IPS-15b (cell line): ENCODE data around the gene ZFP30.
A peak's percentile ranks its signal among the peaks of the same experiment; 100 is the strongest.
"Not testable (repeated sequence)": the region's sequence is repeated elsewhere in the genome, so short reads cannot be mapped to it uniquely, and the experiment has no call there.

ENCODE experiments used
- H3K27me3 ChIP-seq: one replicate; pipeline ENCODE4 v1.6.1; 2013; ENCODE audit warnings: low read length; ENCODE audit not compliant: control insufficient read depth, insufficient read depth
- H3K36me3 ChIP-seq: one replicate; pipeline ENCODE4 v1.6.1; 2013; ENCODE audit warnings: low read length; ENCODE audit not compliant: control insufficient read depth, insufficient read depth
- H3K4me1 ChIP-seq: one replicate; pipeline ENCODE4 v1.6.1; 2013; ENCODE audit warnings: mild to moderate bottlenecking, low read length; ENCODE audit not compliant: control insufficient read depth, insufficient read depth
- H3K4me3 ChIP-seq: one replicate; pipeline ENCODE4 v1.5.1; 2013; ENCODE audit warnings: low read depth, low read length
- H3K9ac ChIP-seq: one replicate; pipeline ENCODE4 v1.6.1; 2013; ENCODE audit warnings: low read depth, mild to moderate bottlenecking, low read length
- H3K9me3 ChIP-seq: one replicate; pipeline ENCODE4 v1.6.1; 2013; ENCODE audit warnings: mild to moderate bottlenecking, low read length; ENCODE audit not compliant: control insufficient read depth, insufficient read depth

ZFP30 gene

GRCh38 chr19:37655301-37655688, at the start of gene ZFP30:
TSS of gene ZFP30 (minus strand) at chr19:37655465. CDS start at chr19:37647822, 7,643 bp downstream.
- Histone ChIP-seq H3K36me3 (peaks cover 2% of the 10 kb centered on the region), H3K4me1 (peaks cover 4% of the 10 kb centered on the region), H3K9me3 (no peaks in the 10 kb centered on the region)

GRCh38 chr19:37699057-37699456, 43.8 kb upstream of the ZFP30 start:
- H3K4me1 ChIP-seq, result peaks cover 3% of the 10 kb centered on the region
- H3K27me3 ChIP-seq, result peaks cover 6% of the 10 kb centered on the region
- peaks cover 12% of the 10 kb centered on the region for H3K36me3 ChIP-seq
- no peak overlapping the region for H3K4me3 ChIP-seq
- no peak overlapping the region for H3K9ac ChIP-seq
- no peaks in the 10 kb centered on the region for H3K9me3 ChIP-seq

More at GRCh38 chr19:37655301-37655688, at the start of gene ZFP30:
- H3K4me3 ChIP-seq, result peak within 1 kb of the TSS; percentile 94
- H3K27me3 ChIP-seq, result peaks cover 13% of the 10 kb centered on the region
- peak within 1 kb of the TSS; percentile 81 for H3K9ac ChIP-seq

DNA sequence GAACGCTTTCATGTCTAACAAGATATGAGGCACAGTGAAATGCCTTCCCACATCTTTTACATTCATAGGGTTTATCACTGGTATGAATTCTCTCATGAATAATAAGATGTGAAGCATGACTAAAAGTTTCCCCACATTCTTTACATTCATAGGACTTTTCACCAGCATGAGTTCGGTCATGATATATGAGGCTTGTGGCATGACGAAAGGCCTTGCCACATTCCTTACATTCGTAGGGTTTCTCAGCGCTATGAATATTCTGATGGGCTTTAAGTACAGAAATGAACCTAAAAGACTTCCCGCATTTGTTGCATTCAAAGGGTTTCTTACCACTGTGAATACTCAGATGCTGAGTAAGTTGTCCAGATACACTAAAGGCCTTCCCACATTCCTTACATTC, 43.0 kb upstream of the ZFP30 start:
- no peak overlapping the region for H3K4me3 ChIP-seq
- peaks cover 12% of the 10 kb centered on the region for H3K36me3 ChIP-seq
- no peaks in the 10 kb centered on the region for H3K9me3 ChIP-seq
- H3K9ac ChIP-seq, result no peak overlapping the region
- H3K4me1 ChIP-seq, result peaks cover 3% of the 10 kb centered on the region
- H3K27me3 ChIP-seq, result peaks cover 13% of the 10 kb centered on the region

GRCh38 chr19:37695144-37695899, 40.1 kb upstream of the ZFP30 start:
- H3K9ac ChIP-seq, result no peak overlapping the region
- H3K27me3 ChIP-seq, result peaks cover 27% of the 10 kb centered on the region
- peaks cover 12% of the 10 kb centered on the region for H3K36me3 ChIP-seq
- peaks cover 3% of the 10 kb centered on the region for H3K4me1 ChIP-seq
- no peak overlapping the region for H3K4me3 ChIP-seq
- H3K9me3 ChIP-seq, result no peaks in the 10 kb centered on the region

DNA sequence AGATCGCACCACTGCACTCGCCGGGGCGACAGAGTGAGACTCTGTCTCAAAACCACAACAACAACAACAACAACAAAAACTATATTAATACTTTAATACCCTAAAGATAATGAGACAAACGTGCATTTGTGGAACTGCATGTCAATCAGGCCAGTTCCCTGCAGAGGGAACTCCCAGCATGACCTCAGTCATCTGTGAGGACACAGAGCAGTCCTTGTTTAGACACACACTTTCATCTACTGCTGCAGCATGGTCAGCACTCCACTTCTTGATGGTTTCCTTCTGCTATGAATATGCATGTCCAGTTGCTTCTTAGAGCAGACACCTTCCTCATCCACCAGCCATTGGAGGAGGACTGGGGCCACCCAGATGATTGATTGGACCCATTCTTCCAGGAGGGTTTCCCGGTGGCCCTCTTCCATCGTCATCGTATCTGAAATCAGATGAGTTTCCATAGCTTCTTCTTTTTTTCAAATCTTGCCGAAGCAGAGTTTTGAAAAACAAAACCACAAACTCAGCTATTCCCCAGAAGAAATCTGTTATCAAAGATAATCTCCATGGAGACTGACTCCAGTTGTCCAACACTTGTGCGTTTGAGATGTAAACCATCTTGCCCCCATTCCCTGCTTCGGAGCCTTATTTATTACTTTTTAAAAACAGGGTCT, 37.8 kb upstream of the ZFP30 start:
- Histone ChIP-seq H3K9me3 (no peaks in the 10 kb centered on the region), H3K9ac (no peak overlapping the region)

DNA sequence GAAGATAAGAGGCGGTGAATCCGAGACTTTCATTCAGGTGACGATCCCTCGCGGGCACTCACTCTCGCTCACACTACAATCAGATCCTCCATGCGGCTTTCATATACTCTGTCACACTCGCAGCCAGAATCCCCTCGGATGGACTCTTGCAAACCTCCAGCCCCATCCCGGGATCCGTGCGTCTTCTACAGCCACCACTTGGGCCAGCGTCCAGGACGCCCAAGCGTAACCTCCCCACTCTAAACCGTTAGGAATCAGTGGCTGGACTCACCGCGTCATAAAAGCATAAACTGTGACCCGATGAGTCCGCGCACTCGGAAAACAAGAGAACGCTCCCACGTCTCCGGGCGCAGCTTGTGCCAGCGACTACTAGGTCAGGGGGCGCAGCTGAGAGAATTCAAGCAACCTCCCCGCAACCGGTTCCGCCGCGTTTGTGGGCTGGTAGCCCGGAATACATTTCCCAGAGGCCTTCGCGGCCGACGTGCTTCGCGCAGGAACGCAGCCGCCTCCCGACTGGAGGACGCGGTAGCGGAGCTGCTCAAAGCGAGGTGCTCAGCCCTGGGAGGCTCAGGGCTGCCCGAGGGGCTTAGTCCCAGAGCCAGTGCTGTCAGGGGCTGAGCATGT, 36.7 kb upstream of the ZFP30 start:
- no peaks in the 10 kb centered on the region for H3K9me3 ChIP-seq
- peaks cover 3% of the 10 kb centered on the region for H3K4me1 ChIP-seq
- peaks cover 27% of the 10 kb centered on the region for H3K27me3 ChIP-seq
- H3K9ac ChIP-seq, result peak overlapping the region; percentile 81
- H3K36me3 ChIP-seq, result peaks cover 4% of the 10 kb centered on the region
- peak overlapping the region; percentile 94 for H3K4me3 ChIP-seq

More for the DNA sequence above, 37.8 kb upstream of the ZFP30 start:
- Histone ChIP-seq H3K27me3 (peaks cover 27% of the 10 kb centered on the region), H3K4me3 (no peak overlapping the region), H3K36me3 (peaks cover 5% of the 10 kb centered on the region), H3K4me1 (peaks cover 3% of the 10 kb centered on the region)

DNA sequence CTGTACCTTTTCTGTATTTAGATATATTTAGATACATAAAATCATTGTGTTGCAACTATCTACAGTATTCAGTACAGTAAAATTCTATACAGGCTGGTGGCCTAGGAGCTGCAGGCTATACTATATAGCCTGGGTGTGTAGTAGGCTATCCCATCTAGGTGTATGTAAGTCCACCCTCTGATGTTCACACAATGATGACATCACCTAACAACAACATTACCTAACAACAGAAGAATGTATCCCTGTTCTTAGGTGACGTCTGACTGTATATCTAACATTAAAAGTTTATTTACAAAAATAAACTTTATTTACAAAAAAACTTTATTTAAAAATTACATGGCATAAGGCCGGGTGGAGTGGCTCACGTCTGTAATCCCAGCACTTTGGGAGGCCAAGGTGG, 28.3 kb upstream of the ZFP30 start:
- Histone ChIP-seq H3K9ac (no peak overlapping the region), H3K4me3 (no peak overlapping the region), H3K27me3 (no peaks in the 10 kb centered on the region), H3K36me3 (no peaks in the 10 kb centered on the region), H3K9me3 (peaks cover 1% of the 10 kb centered on the region), H3K4me1 (no peaks in the 10 kb centered on the region)

- Histone ChIP-seq H3K4me1 (no peaks in the 10 kb centered on the region), H3K27me3 (no peaks in the 10 kb centered on the region), H3K9ac (no peak overlapping the region), H3K4me3 (no peak overlapping the region), H3K36me3 (no peaks in the 10 kb centered on the region), H3K9me3 (peaks cover 32% of the 10 kb centered on the region)
These were observed 14.2 kb upstream of the ZFP30 start for GRCh38 chr19:37669450-37669914.

- H3K4me3 ChIP-seq, H3K36me3 ChIP-seq, H3K9ac ChIP-seq, H3K4me1 ChIP-seq, H3K9me3 ChIP-seq: not testable (repeated sequence)
- peaks cover 13% of the 10 kb centered on the region for H3K27me3 ChIP-seq
These were observed 1.9 kb upstream of the ZFP30 start for GRCh38 chr19:37657157-37657556.

- H3K9me3 ChIP-seq, result no peaks in the 10 kb centered on the region
These were observed 565 bp upstream of the ZFP30 start for GRCh38 chr19:37655689-37656371.

DNA sequence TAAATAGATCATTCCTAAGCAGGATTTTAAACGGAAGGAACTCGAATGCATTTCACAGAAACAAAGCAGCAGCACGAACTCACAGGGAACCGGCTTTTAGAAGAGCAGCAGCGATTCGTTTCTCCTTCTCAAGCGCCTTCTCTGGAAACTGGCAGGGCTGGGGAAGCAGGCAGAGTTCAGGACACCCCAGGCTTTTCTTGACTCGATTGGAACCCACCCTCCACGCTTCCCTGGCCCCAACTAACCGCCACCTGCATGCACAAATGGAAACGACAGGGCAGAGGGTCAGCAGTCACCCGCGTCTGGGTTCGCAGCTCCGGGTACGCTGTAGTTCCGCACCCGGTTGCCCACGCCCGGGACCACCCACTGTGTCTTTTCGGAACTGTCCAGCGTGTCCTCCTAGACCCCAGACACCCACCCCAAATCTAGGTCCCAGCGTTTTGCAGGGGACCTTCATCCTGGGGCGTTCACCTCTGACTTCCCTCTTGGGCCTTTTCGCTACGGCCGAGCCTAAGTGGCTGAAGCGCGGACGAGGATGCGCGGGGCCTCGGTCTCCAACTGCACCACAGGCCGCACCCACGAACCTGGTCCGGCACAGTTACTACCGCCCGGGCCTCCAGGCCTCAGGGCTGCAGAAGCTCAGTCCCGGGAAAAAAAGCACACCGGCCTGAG, 500 bp downstream of the ZFP30 start:
- Histone ChIP-seq H3K27me3 (peaks cover 13% of the 10 kb centered on the region), H3K4me1 (peaks cover 4% of the 10 kb centered on the region), H3K9ac (peak overlapping the region; percentile 81), H3K9me3 (no peaks in the 10 kb centered on the region), H3K4me3 (peak overlapping the region; percentile 94), H3K36me3 (peaks cover 2% of the 10 kb centered on the region)

More at GRCh38 chr19:37655689-37656371, 565 bp upstream of the ZFP30 start:
- peak overlapping the region; percentile 94 for H3K4me3 ChIP-seq
- peaks cover 4% of the 10 kb centered on the region for H3K4me1 ChIP-seq
- H3K36me3 ChIP-seq, result peaks cover 2% of the 10 kb centered on the region
- peaks cover 13% of the 10 kb centered on the region for H3K27me3 ChIP-seq
- H3K9ac ChIP-seq, result peak overlapping the region; percentile 29
